GM12878 (cell line): ENCODE results near the gene COL8A2. TPM values are rescaled to one million over a fixed set of nuclear protein-coding genes. Genes with fewer than 3 reads are reported as not detected.

Experiments used
- polyA plus RNA-seq, 11 experiments: library from polyadenylated mRNA; depleted of rRNA in 4 of 11; unstranded in 6 of 11; stranded (reverse) in 5 of 11; fragments of >200 nt; fragmentation: Nextera tagmentation in 4 of 11; fragmentation: Illumina TruSeq in 1 of 11; extraction: Ambion mirVana in 4 of 11; extraction: Trizol in 1 of 11; gene quantifications; 1 replicate in 1 of 11; 2 replicates in 10 of 11; pipeline versions ENCODE4 v1.2.1 to v1.2.3, GENCODE V29; 2011 to 2016; ENCODE audit warnings: inconsistent platforms in 2 of 11, missing spikeins in 2 of 11, low read depth in 1 of 11
- total RNA-seq, 4 experiments: library from RNA; depleted of rRNA in 3 of 4; stranded (reverse); fragments of >200 nt in 3 of 4; fragmentation: Illumina TruSeq in 1 of 4; extraction: Trizol in 1 of 4; gene quantifications; 2 replicates each; pipeline versions ENCODE4 v1.2.1 to v1.2.3, GENCODE V29; 2013 to 2021

The COL8A2 gene
- total and polyA plus RNA-seq, 10 of the 15 experiments (the other 5 are each of a cell fraction or from before 2014, with no cell fraction given): 0.01 TPM; not detected in 9

Other genes starting within 250 kb of the COL8A2 start
Only the 7 nearest of the 9 such genes appear.
- gene AGO3, start 194.1 kb downstream of the COL8A2 start, total RNA-seq (2014; rRNA removed): 8.5 and 11.5 TPM in 2 replicates
- gene AGO3, start 194.1 kb downstream of the COL8A2 start, total RNA-seq (2014; rRNA removed; fragmentation: Illumina TruSeq; extraction: Trizol): 10.0 and 11.8 TPM in 2 replicates
- 16.1 and 17.6 TPM in 2 replicates for gene AGO3, start 194.1 kb downstream of the COL8A2 start, total RNA-seq (2021)
- gene AGO3, start 194.1 kb downstream of the COL8A2 start, polyA plus RNA-seq (2011; rRNA removed): 26.7 and 35.2 TPM in 2 replicates
- 11.6 and 12.3 TPM in 2 replicates for gene AGO3, start 194.1 kb downstream of the COL8A2 start, polyA plus RNA-seq (2014; fragmentation: Illumina TruSeq; extraction: Trizol)
- gene AGO3, start 194.1 kb downstream of the COL8A2 start, polyA plus RNA-seq (2014; fragmentation: Nextera tagmentation; extraction: Ambion mirVana): 1 to 10 TPM; 3.9 to 4.2 TPM
- 10.3 and 12.8 TPM in 2 replicates for gene AGO3, start 194.1 kb downstream of the COL8A2 start, polyA plus RNA-seq (2014; rRNA removed)
- gene AGO3, start 194.1 kb downstream of the COL8A2 start, polyA plus RNA-seq (2016; fragmentation: Nextera tagmentation; extraction: Ambion mirVana): 10 to 100 TPM; 17.2 to 18.6 TPM
- not detected in 2 replicates for gene TEKT2, start 41.1 kb downstream of the COL8A2 start, total RNA-seq (2014; rRNA removed)
- not detected in 2 replicates for gene TEKT2, start 41.1 kb downstream of the COL8A2 start, total RNA-seq (2014; rRNA removed; fragmentation: Illumina TruSeq; extraction: Trizol)
- not detected in 2 replicates for gene TEKT2, start 41.1 kb downstream of the COL8A2 start, total RNA-seq (2021)
- gene TEKT2, start 41.1 kb downstream of the COL8A2 start, polyA plus RNA-seq (2011; rRNA removed): 0.07 TPM in 1 of 2 replicates, not detected in the other
- gene TEKT2, start 41.1 kb downstream of the COL8A2 start, polyA plus RNA-seq (2014; fragmentation: Illumina TruSeq; extraction: Trizol): not detected in 2 replicates
- gene TEKT2, start 41.1 kb downstream of the COL8A2 start, polyA plus RNA-seq (2014; fragmentation: Nextera tagmentation; extraction: Ambion mirVana): not detected
- gene TEKT2, start 41.1 kb downstream of the COL8A2 start, polyA plus RNA-seq (2014; rRNA removed): not detected in 2 replicates
- gene TEKT2, start 41.1 kb downstream of the COL8A2 start, polyA plus RNA-seq (2016; fragmentation: Nextera tagmentation; extraction: Ambion mirVana): under 1 TPM in 1 of 2 experiments, not detected in 1; 0.13 TPM
- 49.2 and 52.1 TPM in 2 replicates for gene ADPRS, start 36.3 kb downstream of the COL8A2 start, total RNA-seq (2014; rRNA removed)
- 22.7 and 25.2 TPM in 2 replicates for gene ADPRS, start 36.3 kb downstream of the COL8A2 start, total RNA-seq (2014; rRNA removed; fragmentation: Illumina TruSeq; extraction: Trizol)
- 35.7 and 37.3 TPM in 2 replicates for gene ADPRS, start 36.3 kb downstream of the COL8A2 start, total RNA-seq (2021)
- 36.5 and 57.6 TPM in 2 replicates for gene ADPRS, start 36.3 kb downstream of the COL8A2 start, polyA plus RNA-seq (2011; rRNA removed)
- gene ADPRS, start 36.3 kb downstream of the COL8A2 start, polyA plus RNA-seq (2014; fragmentation: Illumina TruSeq; extraction: Trizol): 14.2 and 23.8 TPM in 2 replicates
- gene ADPRS, start 36.3 kb downstream of the COL8A2 start, polyA plus RNA-seq (2014; fragmentation: Nextera tagmentation; extraction: Ambion mirVana): 10 to 100 TPM in 1 of 2 experiments, 1 to 10 TPM in 1; 7.6 to 12.1 TPM
- gene ADPRS, start 36.3 kb downstream of the COL8A2 start, polyA plus RNA-seq (2014; rRNA removed): 40.8 and 44.3 TPM in 2 replicates
- gene ADPRS, start 36.3 kb downstream of the COL8A2 start, polyA plus RNA-seq (2016; fragmentation: Nextera tagmentation; extraction: Ambion mirVana): 10 to 100 TPM; 48.7 to 57.5 TPM
- gene TRAPPC3, start 24.3 kb upstream of the COL8A2 start, total RNA-seq (2014; rRNA removed): 68.0 and 72.2 TPM in 2 replicates
- 59.7 and 59.9 TPM in 2 replicates for gene TRAPPC3, start 24.3 kb upstream of the COL8A2 start, total RNA-seq (2014; rRNA removed; fragmentation: Illumina TruSeq; extraction: Trizol)
- 54.4 and 60.0 TPM in 2 replicates for gene TRAPPC3, start 24.3 kb upstream of the COL8A2 start, total RNA-seq (2021)
- 75.3 and 80.2 TPM in 2 replicates for gene TRAPPC3, start 24.3 kb upstream of the COL8A2 start, polyA plus RNA-seq (2011; rRNA removed)
- gene TRAPPC3, start 24.3 kb upstream of the COL8A2 start, polyA plus RNA-seq (2014; fragmentation: Illumina TruSeq; extraction: Trizol): 77.8 and 93.7 TPM in 2 replicates
- 10 to 100 TPM; 14.7 to 24.5 TPM for gene TRAPPC3, start 24.3 kb upstream of the COL8A2 start, polyA plus RNA-seq (2014; fragmentation: Nextera tagmentation; extraction: Ambion mirVana)
- 73.1 and 74.9 TPM in 2 replicates for gene TRAPPC3, start 24.3 kb upstream of the COL8A2 start, polyA plus RNA-seq (2014; rRNA removed)
- 100 to 1,000 TPM; 113 to 122 TPM for gene TRAPPC3, start 24.3 kb upstream of the COL8A2 start, polyA plus RNA-seq (2016; fragmentation: Nextera tagmentation; extraction: Ambion mirVana)
- 36.2 and 44.4 TPM in 2 replicates for gene MAP7D1, start 30.9 kb upstream of the COL8A2 start, total RNA-seq (2014; rRNA removed)
- gene MAP7D1, start 30.9 kb upstream of the COL8A2 start, total RNA-seq (2014; rRNA removed; fragmentation: Illumina TruSeq; extraction: Trizol): 26.9 and 32.0 TPM in 2 replicates
- 95.6 and 97.6 TPM in 2 replicates for gene MAP7D1, start 30.9 kb upstream of the COL8A2 start, total RNA-seq (2021)
- 10.2 and 16.4 TPM in 2 replicates for gene MAP7D1, start 30.9 kb upstream of the COL8A2 start, polyA plus RNA-seq (2011; rRNA removed)
- gene MAP7D1, start 30.9 kb upstream of the COL8A2 start, polyA plus RNA-seq (2014; fragmentation: Illumina TruSeq; extraction: Trizol): 17.8 and 38.9 TPM in 2 replicates
- gene MAP7D1, start 30.9 kb upstream of the COL8A2 start, polyA plus RNA-seq (2014; fragmentation: Nextera tagmentation; extraction: Ambion mirVana): 10 to 100 TPM in 1 of 2 experiments, 1 to 10 TPM in 1; 4.4 to 11.2 TPM
- gene MAP7D1, start 30.9 kb upstream of the COL8A2 start, polyA plus RNA-seq (2014; rRNA removed): 45.3 and 55.6 TPM in 2 replicates
- 10 to 100 TPM; 10.0 to 14.4 TPM for gene MAP7D1, start 30.9 kb upstream of the COL8A2 start, polyA plus RNA-seq (2016; fragmentation: Nextera tagmentation; extraction: Ambion mirVana)
- 76.2 and 77.4 TPM in 2 replicates for gene THRAP3, start 99.2 kb upstream of the COL8A2 start, total RNA-seq (2014; rRNA removed)
- gene THRAP3, start 99.2 kb upstream of the COL8A2 start, total RNA-seq (2014; rRNA removed; fragmentation: Illumina TruSeq; extraction: Trizol): 146 and 149 TPM in 2 replicates
- 135 and 136 TPM in 2 replicates for gene THRAP3, start 99.2 kb upstream of the COL8A2 start, total RNA-seq (2021)
- 98.0 and 109 TPM in 2 replicates for gene THRAP3, start 99.2 kb upstream of the COL8A2 start, polyA plus RNA-seq (2011; rRNA removed)
- gene THRAP3, start 99.2 kb upstream of the COL8A2 start, polyA plus RNA-seq (2014; fragmentation: Illumina TruSeq; extraction: Trizol): 153 and 173 TPM in 2 replicates
- 100 to 1,000 TPM in 1 of 2 experiments, 10 to 100 TPM in 1; 76.3 to 173 TPM for gene THRAP3, start 99.2 kb upstream of the COL8A2 start, polyA plus RNA-seq (2014; fragmentation: Nextera tagmentation; extraction: Ambion mirVana)
- gene THRAP3, start 99.2 kb upstream of the COL8A2 start, polyA plus RNA-seq (2014; rRNA removed): 80.0 and 96.9 TPM in 2 replicates
- 100 to 1,000 TPM; 135 to 151 TPM for gene THRAP3, start 99.2 kb upstream of the COL8A2 start, polyA plus RNA-seq (2016; fragmentation: Nextera tagmentation; extraction: Ambion mirVana)
- gene SH3D21, start 181.1 kb upstream of the COL8A2 start, total RNA-seq (2014; rRNA removed): 1.9 and 3.2 TPM in 2 replicates
- 2.1 and 2.4 TPM in 2 replicates for gene SH3D21, start 181.1 kb upstream of the COL8A2 start, total RNA-seq (2014; rRNA removed; fragmentation: Illumina TruSeq; extraction: Trizol)
- 4.9 and 5.5 TPM in 2 replicates for gene SH3D21, start 181.1 kb upstream of the COL8A2 start, total RNA-seq (2021)
- 2.1 and 2.5 TPM in 2 replicates for gene SH3D21, start 181.1 kb upstream of the COL8A2 start, polyA plus RNA-seq (2011; rRNA removed)
- 2.3 and 5.1 TPM in 2 replicates for gene SH3D21, start 181.1 kb upstream of the COL8A2 start, polyA plus RNA-seq (2014; fragmentation: Illumina TruSeq; extraction: Trizol)
- under 1 TPM; 0.06 to 0.11 TPM for gene SH3D21, start 181.1 kb upstream of the COL8A2 start, polyA plus RNA-seq (2014; fragmentation: Nextera tagmentation; extraction: Ambion mirVana)
- 5.7 and 5.9 TPM in 2 replicates for gene SH3D21, start 181.1 kb upstream of the COL8A2 start, polyA plus RNA-seq (2014; rRNA removed)
- 1 to 10 TPM in 1 of 2 experiments, under 1 TPM in 1; 0.19 to 2.1 TPM for gene SH3D21, start 181.1 kb upstream of the COL8A2 start, polyA plus RNA-seq (2016; fragmentation: Nextera tagmentation; extraction: Ambion mirVana)